ENCODE data around the gene LRBA.

DNA sequence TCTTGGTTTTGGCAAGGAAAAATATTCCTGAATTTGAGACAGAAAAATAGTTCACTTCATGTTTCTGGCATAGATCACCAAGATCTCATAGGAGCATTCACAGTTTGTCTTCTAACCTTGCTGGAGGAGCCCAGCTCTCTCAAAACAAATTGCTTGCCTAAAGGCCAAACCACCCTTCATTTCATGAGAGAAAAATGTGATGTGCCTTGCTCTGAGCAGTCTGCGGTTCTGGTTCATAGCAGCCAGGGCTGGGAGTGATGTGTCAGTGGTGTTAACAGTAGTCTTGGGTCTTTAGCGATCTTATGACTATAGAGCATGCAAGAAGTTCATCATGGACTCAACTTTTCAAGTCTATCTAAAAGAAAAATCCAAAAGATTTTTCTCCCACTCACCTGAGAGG is 753.5 kb downstream of the LRBA start:
- TF ChIP-seq, protein P1, sequence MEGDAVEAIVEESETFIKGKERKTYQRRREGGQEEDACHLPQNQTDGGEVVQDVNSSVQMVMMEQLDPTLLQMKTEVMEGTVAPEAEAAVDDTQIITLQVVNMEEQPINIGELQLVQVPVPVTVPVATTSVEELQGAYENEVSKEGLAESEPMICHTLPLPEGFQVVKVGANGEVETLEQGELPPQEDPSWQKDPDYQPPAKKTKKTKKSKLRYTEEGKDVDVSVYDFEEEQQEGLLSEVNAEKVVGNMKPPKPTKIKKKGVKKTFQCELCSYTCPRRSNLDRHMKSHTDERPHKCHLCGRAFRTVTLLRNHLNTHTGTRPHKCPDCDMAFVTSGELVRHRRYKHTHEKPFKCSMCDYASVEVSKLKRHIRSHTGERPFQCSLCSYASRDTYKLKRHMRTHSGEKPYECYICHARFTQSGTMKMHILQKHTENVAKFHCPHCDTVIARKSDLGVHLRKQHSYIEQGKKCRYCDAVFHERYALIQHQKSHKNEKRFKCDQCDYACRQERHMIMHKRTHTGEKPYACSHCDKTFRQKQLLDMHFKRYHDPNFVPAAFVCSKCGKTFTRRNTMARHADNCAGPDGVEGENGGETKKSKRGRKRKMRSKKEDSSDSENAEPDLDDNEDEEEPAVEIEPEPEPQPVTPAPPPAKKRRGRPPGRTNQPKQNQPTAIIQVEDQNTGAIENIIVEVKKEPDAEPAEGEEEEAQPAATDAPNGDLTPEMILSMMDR (IDR thresholded peaks at IDR 0.05) = no peak
- TF ChIP-seq POLR2A (IDR thresholded peaks at IDR 0.05) (no peak), POLR2AphosphoS5 (IDR thresholded peaks at IDR 0.05) (no peak), EP300 (IDR thresholded peaks at IDR 0.05) (no peak)
